Smooth muscle cell of the brain vasculature (primary cell): ENCODE results near the gene MAN2A1.
A peak's percentile ranks its signal among the peaks of the same experiment; 100 is the strongest.
"Not testable (repeated sequence)": the region's sequence is repeated elsewhere in the genome, so short reads cannot be mapped to it uniquely, and the experiment has no call there.

ENCODE experiments used
- DNase-seq: peaks from one replicate; pipeline ENCODE4 v3.0.0-alpha.2; 2012; ENCODE audit warnings: low read depth, low spot score

The MAN2A1 gene

DNA sequence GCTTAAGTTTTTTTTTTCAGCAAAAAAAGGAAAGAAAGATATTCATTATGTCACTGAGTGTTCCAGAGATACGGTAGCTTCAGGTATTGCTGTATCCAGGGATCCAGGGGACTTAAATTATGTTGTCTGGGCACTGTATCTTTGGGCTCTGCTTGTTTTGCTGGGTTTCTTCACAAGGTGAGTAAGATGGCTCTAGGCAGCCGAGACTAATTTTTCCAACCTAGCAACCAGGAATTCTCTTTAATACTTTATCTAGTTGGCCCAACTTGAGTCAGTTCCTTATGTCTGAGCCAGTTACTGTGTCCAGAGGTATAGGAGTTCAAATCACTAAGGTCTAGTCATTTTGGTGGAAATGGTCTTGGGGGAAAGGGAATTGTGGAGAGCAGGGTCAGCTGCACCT, 66.0 kb downstream of the MAN2A1 start:
- DNase-seq: no peak

- no peak for DNase-seq
Observed at GRCh38 chr5:109756543-109757185, 66.9 kb downstream of the MAN2A1 start.

DNA sequence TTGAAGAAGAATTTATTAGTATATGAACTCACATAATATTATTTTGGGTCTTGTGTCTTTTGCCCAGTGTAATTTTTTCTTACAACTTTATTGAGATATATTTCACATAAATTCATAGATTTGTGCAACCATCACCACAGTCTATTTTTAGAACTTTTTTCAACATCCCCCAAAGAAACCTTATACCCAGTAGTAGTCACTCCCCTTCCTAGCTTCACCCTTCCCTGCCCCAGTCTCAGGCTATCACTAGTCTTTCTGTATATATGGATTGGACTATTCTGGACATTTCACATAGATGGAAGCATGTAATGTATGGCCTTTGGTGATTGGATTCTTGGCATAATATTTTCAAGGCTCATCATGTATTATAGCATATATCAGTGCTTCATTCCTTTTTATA, 67.8 kb downstream of the MAN2A1 start:
- DNase-seq: no peak

DNA sequence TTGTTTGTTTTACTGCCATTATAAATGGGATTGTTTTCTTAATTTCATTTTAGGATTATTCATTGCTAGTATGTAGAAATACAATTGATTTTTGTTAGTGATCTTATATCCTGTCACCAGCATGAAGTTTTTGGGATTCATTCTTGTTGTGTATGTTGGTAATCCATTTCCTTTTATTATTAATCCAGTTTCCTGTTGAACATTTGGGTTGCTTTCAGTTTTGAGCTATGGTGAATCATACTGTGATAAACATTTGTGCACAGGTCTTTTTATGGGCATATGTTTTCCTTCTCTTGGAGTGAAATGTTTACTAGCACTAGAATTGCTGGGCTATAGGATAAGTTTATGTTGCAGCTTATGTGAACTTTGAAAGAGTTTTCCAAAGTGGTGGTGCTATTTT, 69.6 kb downstream of the MAN2A1 start:
- no peak for DNase-seq

GRCh38 chr5:109760130-109760529, 70.4 kb downstream of the MAN2A1 start:
- DNase-seq: not testable (repeated sequence)

GRCh38 chr5:109762821-109763220, 73.1 kb downstream of the MAN2A1 start:
- DNase-seq: no peak

GRCh38 chr5:109767184-109767995, 77.7 kb downstream of the MAN2A1 start:
- DNase-seq: no peak

DNA sequence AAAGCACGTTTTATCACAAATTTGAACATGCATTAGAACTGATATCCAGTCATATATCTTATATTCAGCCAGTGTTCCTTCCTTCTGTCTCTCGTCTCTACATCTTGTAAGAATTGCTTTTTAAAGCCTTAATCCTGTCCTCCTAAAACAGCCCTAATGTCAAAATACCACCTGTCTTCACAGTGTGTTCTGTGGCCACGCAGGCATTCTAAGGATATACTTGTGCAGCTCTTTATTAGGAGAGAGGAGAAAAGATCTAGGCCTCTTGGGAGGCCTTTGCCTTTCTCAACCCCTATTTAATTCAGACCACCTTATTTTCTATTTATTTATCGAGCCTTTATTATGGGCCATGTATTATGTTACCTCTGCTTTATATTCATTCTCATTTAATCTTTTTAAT, 78.3 kb downstream of the MAN2A1 start:
- DNase-seq: no peak

DNA sequence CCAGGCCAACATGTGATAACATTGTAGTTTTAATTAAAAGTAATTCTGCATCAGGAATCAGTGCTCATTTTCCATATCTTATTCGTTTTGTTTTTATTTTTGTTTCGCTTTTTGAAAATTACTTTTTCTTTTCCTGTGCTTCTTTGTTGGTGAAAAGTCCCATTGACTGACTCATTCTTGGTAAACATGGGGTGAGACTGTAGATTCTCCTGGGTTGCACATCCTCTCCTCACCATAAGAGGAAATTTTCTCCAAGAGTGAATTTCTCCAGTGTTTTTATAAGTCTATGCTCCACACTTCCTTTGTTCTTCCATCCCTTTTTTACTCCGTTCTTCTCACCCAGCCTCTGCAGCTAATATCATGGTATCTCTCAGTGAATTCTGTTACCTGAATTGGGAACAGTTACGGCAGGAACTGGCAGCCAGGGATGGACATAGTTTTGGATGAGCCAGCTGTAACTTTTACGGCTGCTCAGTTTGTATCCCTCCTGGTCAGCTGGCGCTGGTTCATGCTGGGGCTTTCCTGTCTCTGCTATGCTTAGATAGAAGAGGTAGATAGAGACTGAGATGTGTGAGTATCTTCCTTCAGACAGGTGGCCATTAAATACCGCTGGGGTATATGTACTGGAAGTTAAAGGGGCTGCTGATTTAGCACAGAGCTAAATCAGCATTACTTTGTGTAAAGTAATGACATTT, 80.0 kb downstream of the MAN2A1 start:
- no peak for DNase-seq

- no peak for DNase-seq
Observed at GRCh38 chr5:109775130-109775529, 85.4 kb downstream of the MAN2A1 start.

GRCh38 chr5:109779036-109779735, 89.5 kb downstream of the MAN2A1 start:
- no peak for DNase-seq

GRCh38 chr5:109784687-109785086, 95.0 kb downstream of the MAN2A1 start:
- DNase-seq: no peak

- DNase-seq: no peak
Observed at GRCh38 chr5:109786206-109786855, 96.6 kb downstream of the MAN2A1 start.

DNA sequence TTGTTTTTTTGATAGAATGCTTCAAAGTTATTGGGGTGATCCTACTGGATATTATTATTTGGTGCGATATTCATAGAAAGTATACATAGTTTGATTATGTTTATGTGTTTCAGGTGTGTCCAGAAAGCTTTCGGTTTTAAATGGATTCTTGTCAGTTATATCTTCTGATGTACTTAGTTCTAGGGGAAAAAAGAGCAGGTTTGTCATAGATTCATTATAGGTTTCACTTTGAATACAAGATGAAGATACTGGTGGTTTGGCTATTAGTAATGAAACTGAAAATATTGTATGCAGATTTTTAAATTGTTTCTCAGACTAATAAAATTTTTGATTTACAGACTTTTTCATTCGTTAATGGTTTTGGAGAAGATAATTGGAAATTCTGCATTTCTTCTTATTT, 98.9 kb downstream of the MAN2A1 start:
- DNase-seq: no peak

GRCh38 chr5:109792613-109793012, 102.9 kb downstream of the MAN2A1 start:
- DNase-seq: no peak

- no peak for DNase-seq
Observed at GRCh38 chr5:109803854-109804253, 114.1 kb downstream of the MAN2A1 start.

- no peak for DNase-seq
Observed at GRCh38 chr5:109805472-109805871, 115.7 kb downstream of the MAN2A1 start.

DNA sequence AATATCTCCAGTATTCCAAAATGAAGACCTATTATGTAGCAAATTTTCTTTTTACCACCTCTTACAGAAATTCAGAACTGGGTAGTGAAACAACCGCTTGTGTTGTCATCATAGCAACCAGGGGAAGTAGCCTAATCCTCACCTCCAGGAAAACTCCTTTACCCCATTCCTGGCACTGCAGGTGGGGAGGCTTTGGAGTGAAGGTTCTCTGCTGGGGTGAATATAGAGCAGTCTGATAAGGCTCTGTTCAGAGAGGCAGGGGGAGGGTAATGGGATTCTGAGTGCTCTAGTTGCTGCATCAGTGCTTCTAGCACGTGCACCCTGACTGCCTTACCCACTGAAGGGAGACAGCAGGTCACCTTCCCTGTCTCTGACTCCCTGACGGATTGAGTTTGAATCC, 116.2 kb downstream of the MAN2A1 start:
- DNase-seq: no peak

GRCh38 chr5:109812698-109813097, 123.0 kb downstream of the MAN2A1 start:
- no peak for DNase-seq

DNA sequence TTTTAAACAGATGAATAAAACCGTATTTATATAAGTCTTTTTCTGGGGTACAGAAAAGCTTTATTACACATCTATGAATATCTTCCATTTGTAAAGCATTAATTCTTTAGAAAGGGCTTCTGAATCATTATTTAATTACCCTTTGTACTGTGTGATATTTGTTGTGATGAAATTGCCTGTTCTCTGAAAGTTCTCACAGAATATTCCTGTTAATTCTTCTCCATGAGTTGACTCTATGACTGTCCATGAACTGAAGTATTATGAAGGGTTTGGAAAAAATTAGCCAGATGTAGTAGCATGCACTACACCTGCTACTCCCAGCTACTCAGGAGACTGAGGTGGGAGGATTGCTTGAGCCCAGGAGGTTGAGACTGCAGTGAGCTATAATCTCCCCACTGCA, 127.0 kb downstream of the MAN2A1 start:
- no peak for DNase-seq

GRCh38 chr5:109819878-109820277, 130.2 kb downstream of the MAN2A1 start:
- no peak for DNase-seq

GRCh38 chr5:109823597-109823996, 133.9 kb downstream of the MAN2A1 start:
- peak; percentile 20 for DNase-seq
